BJ (cell line): ENCODE results near the gene PXN. TPM values are rescaled to one million over a fixed set of nuclear protein-coding genes. Genes with fewer than 3 reads are reported as not detected.
"Not testable (repeated sequence)": the region's sequence is repeated elsewhere in the genome, so short reads cannot be mapped to it uniquely, and the experiment has no call there.

Experiments used
- CTCF ChIA-PET: fragments of 350-600 bp; formaldehyde crosslinking; extraction: SDS; loops from one replicate; lab custom pipeline; 2021; ENCODE audit warnings: antibody characterized with exemption, inconsistent platforms; lab: Yijun Ruan, JAX
- POLR2A ChIA-PET: fragments of 300-600 bp; sonication (Branson Sonifier 250); formaldehyde crosslinking; extraction: SDS; loops from one replicate; lab custom pipeline; 2021; ENCODE audit warnings: antibody characterized with exemption; lab: Charles Lee
- DNase-seq: peaks from one replicate; pipeline ENCODE4 v3.0.0-alpha.2; 2011; ENCODE audit warnings: low read depth
- H3K27me3 ChIP-seq: 2 replicates; pipeline ENCODE4 v1.6.0; 2011; ENCODE audit warnings: low read length; ENCODE audit not compliant: control insufficient read depth, insufficient read depth
- H3K36me3 ChIP-seq: 2 replicates; pipeline ENCODE4 v1.5.1; 2011; ENCODE audit warnings: low read length; ENCODE audit not compliant: control insufficient read depth, insufficient read depth
- H3K4me3 ChIP-seq: 2 replicates; pipeline ENCODE4 v1.5.1; 2011; ENCODE audit warnings: low read depth, mild to moderate bottlenecking, control low read depth, low read length
- CTCF ChIP-seq: IDR thresholded peaks from 2 replicates; pipeline ENCODE4 v1.5.1; 2011; ENCODE audit warnings: low read depth, mild to moderate bottlenecking, control low read depth, inconsistent platforms, low read length, moderate library complexity; ENCODE audit not compliant: insufficient read depth
- polyA plus RNA-seq: library from polyadenylated mRNA; depleted of rRNA; stranded (reverse); fragments of >200 nt; gene quantifications from 2 replicates; pipeline ENCODE4 v1.2.3, GENCODE V29; 2011

Gene PXN
- polyA plus RNA-seq, 1 experiment, result 41.8 TPM

- Histone ChIP-seq H3K4me3 (no peak overlapping the region), H3K36me3 (peaks cover 14% of the 10 kb centered on the region), H3K27me3 (no peaks in the 10 kb centered on the region)
- DNase-seq, result no peak
- POLR2A ChIA-PET, result interaction anchor here (0.6 kb wide), 1 partner anchor 82 kb away, joined by 3 read pairs; no protein-coding TSS in a partner anchor
- CTCF ChIA-PET, result interaction anchor here (2.2 to 3.0 kb wide), 2 partner anchors 31 to 68 kb away, joined by 9 to 11 read pairs; partner anchors contain the start of gene PXN
- no peak for TF ChIP-seq CTCF
Observed at GRCh38 chr12:120197542-120197887, 68.0 kb downstream of the PXN start.

GRCh38 chr12:120196817-120197541, 68.6 kb downstream of the PXN start:
- not testable (repeated sequence) for H3K27me3 ChIP-seq, DNase-seq, H3K4me3 ChIP-seq
- H3K36me3 ChIP-seq, result peaks cover 14% of the 10 kb centered on the region
- CTCF ChIA-PET, result interaction anchor here (2.2 to 3.0 kb wide), 2 partner anchors 32 to 68 kb away, joined by 9 to 11 read pairs; partner anchors contain the start of gene PXN
- POLR2A ChIA-PET, result interaction anchor here (0.5 to 1.6 kb wide), 2 partner anchors 34 to 95 kb away, joined by 4 to 13 read pairs; partner anchors contain the start of gene RNU4-2

GRCh38 chr12:120196363-120196762, 69.2 kb downstream of the PXN start:
- ChIA-PET POLR2A (interaction anchor here (0.5 to 1.6 kb wide), 2 partner anchors 34 to 95 kb away, joined by 4 to 13 read pairs; partner anchors contain the start of gene RNU4-2), CTCF (interaction anchor here (1.2 to 3.0 kb wide), 3 partner anchors 32 to 106 kb away, joined by 3 to 11 read pairs (median 9); partner anchors contain the start of genes PXN and SIRT4)
- no peak for DNase-seq
- no peak overlapping the region for H3K4me3 ChIP-seq
- no peaks in the 10 kb centered on the region for H3K27me3 ChIP-seq
- peaks cover 14% of the 10 kb centered on the region for H3K36me3 ChIP-seq
- no peak for TF ChIP-seq CTCF

GRCh38 chr12:120194534-120195395, 70.8 kb downstream of the PXN start, which contains the start of gene GCN1:
Gene GCN1 (minus strand): TSS chr12:120194715. CDS start chr12:120194697, 18 bp downstream.
- H3K36me3 ChIP-seq, result peaks cover 16% of the 10 kb centered on the region
- CTCF ChIA-PET, result interaction anchor here (1.1 kb wide), 1 partner anchor 23 kb away, joined by 3 read pairs; no protein-coding TSS in a partner anchor
- peak within 1 kb of the TSS; percentile 70 for H3K4me3 ChIP-seq
- no peak for DNase-seq
- TF ChIP-seq CTCF, result no peak
- POLR2A ChIA-PET, result interaction anchor here (1.6 kb wide), 1 partner anchor 97 kb away, joined by 4 read pairs; the partner anchor contains the start of gene RNU4-2
- no peaks in the 10 kb centered on the region for H3K27me3 ChIP-seq

- TF ChIP-seq CTCF, result no peak
- CTCF ChIA-PET, result interaction anchor here (1.1 kb wide), 1 partner anchor 22 kb away, joined by 3 read pairs; no protein-coding TSS in a partner anchor
- Histone ChIP-seq H3K4me3 (peak overlapping the region; percentile 70), H3K27me3 (no peaks in the 10 kb centered on the region), H3K36me3 (peaks cover 19% of the 10 kb centered on the region)
- POLR2A ChIA-PET, result no interaction called here
- no peak for DNase-seq
Observed at GRCh38 chr12:120194226-120194533, 71.3 kb downstream of the PXN start.

GRCh38 chr12:120193286-120193685, 72.2 kb downstream of the PXN start:
- Histone ChIP-seq H3K36me3 (peaks cover 14% of the 10 kb centered on the region), H3K4me3 (peak overlapping the region; percentile 70)
- POLR2A ChIA-PET, DNase-seq, H3K27me3 ChIP-seq: not testable (repeated sequence)
- CTCF ChIA-PET, result interaction anchor here (1.0 kb wide), 1 partner anchor 72 kb away, joined by 3 read pairs; the partner anchor contains the start of gene PXN
